Measurements from ENCODE around the gene CCDC141. TPM values are rescaled to one million over a fixed set of nuclear protein-coding genes. Genes with fewer than 3 reads are reported as not detected.
A peak's percentile ranks its signal among the peaks of the same experiment; 100 is the strongest.
"Not testable (repeated sequence)": the region's sequence is repeated elsewhere in the genome, so short reads cannot be mapped to it uniquely, and the experiment has no call there.

CCDC141 gene
- total and polyA plus RNA-seq, 4 donors = 0.51 to 4.4 (median 2.4) TPM

DNA sequence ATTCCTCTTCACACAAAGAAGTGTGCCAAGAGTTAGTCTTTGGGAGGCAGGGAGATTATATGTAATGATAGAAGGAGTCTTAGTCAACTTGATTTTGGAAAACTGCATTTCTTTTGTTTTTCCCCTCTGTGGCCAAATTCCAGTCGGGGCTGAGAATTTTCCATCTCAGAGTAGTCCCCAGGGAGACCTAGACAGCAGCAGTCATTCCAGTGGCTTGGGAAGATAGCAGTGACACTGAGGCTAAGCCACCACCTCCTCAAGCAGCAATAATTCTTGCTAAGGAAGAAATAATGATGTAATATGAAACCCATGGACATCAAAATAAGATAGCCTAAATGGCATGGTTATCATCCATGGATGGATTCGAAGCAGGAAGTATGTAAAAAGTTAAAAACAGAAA, 21.0 kb upstream of the CCDC141 start:
- Histone ChIP-seq H3K36me3 (ENCODE audit: control insufficient read depth, insufficient read depth, low read length) (no peaks in the 10 kb centered on the region), H3K4me1 (ENCODE audit: control insufficient read depth, insufficient read depth, low read length) (no peaks in the 10 kb centered on the region), H3K27ac (ENCODE audit: low read depth, low read length) (no peak overlapping the region), H3K9me3 (ENCODE audit: control insufficient read depth, insufficient read depth, low read length) (no peaks in the 10 kb centered on the region), H3K27me3 (ENCODE audit: control insufficient read depth, insufficient read depth, low read length) (no peaks in the 10 kb centered on the region), H3K4me3 (ENCODE audit: low read depth, low read length) (no peak overlapping the region)
- WGBS (ENCODE audit: insufficient coverage) = 80% methylated on average over 1 of the region's 2 CpGs
- no peak for DNase-seq (ENCODE audit: low read depth in 4 of 6, low spot score in 6 of 6)

DNA sequence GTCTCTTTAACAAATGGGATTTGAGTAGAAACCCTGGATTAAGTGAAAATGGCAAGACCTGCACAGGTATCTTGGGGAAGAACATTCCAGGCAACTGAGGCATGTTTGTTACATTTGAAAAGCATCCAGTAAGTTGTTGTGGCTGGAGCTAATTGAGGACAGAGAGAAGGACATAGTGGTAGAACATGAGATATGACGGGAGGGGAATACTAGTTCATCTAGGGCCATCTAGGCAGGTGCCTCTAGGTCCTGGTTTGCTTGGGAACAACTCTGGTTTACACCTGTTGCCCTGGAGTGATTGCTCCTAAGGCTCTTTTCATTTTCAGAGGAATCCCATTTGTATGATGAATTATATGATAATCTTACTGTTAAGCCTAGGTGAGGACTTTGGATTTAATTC, 19.7 kb upstream of the CCDC141 start:
- no peaks in the 10 kb centered on the region for H3K27me3 ChIP-seq (ENCODE audit: control insufficient read depth, insufficient read depth, low read length)
- no peak for DNase-seq (ENCODE audit: low read depth in 4 of 6, low spot score in 6 of 6)
- H3K36me3 ChIP-seq (ENCODE audit: control insufficient read depth, insufficient read depth, low read length) = no peaks in the 10 kb centered on the region
- H3K27ac ChIP-seq (ENCODE audit: low read depth, low read length) = no peak overlapping the region
- 100% methylated on average over 1 of the region's 1 CpG for WGBS (ENCODE audit: insufficient coverage)
- H3K9me3 ChIP-seq (ENCODE audit: control insufficient read depth, insufficient read depth, low read length) = no peaks in the 10 kb centered on the region
- no peaks in the 10 kb centered on the region for H3K4me1 ChIP-seq (ENCODE audit: control insufficient read depth, insufficient read depth, low read length)
- H3K4me3 ChIP-seq (ENCODE audit: low read depth, low read length) = no peak overlapping the region

DNA sequence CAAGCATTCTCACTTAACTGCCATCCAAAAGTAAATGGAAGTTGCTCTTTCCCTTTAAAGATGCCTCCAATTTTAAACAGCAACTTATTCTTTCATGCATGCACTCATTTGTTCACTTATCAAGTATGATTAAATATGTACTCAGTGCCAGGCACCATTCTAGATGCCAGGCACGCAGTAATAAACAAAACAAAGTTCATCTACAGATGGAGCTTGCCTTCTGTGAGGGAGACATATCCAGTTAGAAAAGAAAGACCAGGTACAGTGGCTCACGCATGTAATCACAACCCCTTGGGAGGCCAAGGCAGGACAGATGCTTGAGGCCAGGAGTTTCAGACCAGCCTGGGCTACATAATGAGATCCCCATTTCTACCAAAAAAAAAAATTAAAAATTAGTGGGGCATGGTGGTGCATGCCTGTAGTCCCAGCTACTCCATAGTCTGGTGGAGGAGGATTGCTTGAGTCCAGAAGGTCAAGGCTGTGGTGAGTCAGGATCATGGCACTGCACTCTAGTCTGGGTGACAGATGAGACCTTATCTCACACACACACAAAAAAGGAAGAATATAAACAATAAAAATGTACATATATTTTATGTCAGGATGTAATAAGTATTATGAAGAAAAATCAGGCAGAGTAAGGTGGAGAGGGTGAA, 19.2 kb upstream of the CCDC141 start:
- no peak for DNase-seq (ENCODE audit: low read depth in 4 of 6, low spot score in 6 of 6)
- Histone ChIP-seq H3K27me3 (ENCODE audit: control insufficient read depth, insufficient read depth, low read length) (no peaks in the 10 kb centered on the region), H3K9me3 (ENCODE audit: control insufficient read depth, insufficient read depth, low read length) (no peaks in the 10 kb centered on the region), H3K4me1 (ENCODE audit: control insufficient read depth, insufficient read depth, low read length) (no peaks in the 10 kb centered on the region), H3K27ac (ENCODE audit: low read depth, low read length) (no peak overlapping the region), H3K4me3 (ENCODE audit: low read depth, low read length) (no peak overlapping the region), H3K36me3 (ENCODE audit: control insufficient read depth, insufficient read depth, low read length) (no peaks in the 10 kb centered on the region)
- WGBS (ENCODE audit: insufficient coverage) = no CpG with 5 or more reads among the region's 2 CpGs

DNA sequence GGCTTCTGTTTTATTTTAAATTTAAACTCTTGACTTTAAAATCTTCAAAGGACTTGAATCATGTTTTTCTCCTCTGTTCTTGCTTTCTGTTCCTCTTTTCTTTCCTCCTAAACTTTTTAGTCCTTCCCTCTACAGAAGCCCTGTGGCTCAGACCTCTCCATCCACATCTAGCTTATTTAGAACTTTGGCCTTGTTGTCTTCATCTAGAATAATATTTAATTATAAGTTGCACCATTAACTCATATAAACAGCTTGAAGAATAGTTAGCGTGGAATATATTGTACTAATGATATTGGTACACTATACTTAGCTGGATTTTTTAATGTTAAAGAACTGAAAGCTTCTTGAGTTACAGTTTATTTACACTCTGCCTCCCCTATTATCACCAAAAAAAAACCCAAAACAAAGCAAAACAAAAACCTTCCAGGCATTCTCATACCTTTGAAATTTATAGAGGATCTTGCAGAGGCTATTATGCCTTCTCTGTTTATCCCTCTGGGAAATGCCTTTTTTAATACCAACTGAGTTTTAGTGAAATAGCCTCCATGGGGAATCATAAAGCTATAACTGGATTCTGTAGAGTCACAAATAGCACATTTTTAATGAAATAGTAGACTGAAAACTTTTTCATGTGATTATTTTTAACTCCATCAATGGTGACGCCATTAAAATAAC, 9.2 kb upstream of the CCDC141 start:
- Histone ChIP-seq H3K27me3 (ENCODE audit: control insufficient read depth, insufficient read depth, low read length) (no peaks in the 10 kb centered on the region), H3K9me3 (ENCODE audit: control insufficient read depth, insufficient read depth, low read length) (no peaks in the 10 kb centered on the region), H3K4me3 (ENCODE audit: low read depth, low read length) (no peak overlapping the region), H3K4me1 (ENCODE audit: control insufficient read depth, insufficient read depth, low read length) (peaks cover 3% of the 10 kb centered on the region), H3K36me3 (ENCODE audit: control insufficient read depth, insufficient read depth, low read length) (no peaks in the 10 kb centered on the region), H3K27ac (ENCODE audit: low read depth, low read length) (no peak overlapping the region)
- WGBS (ENCODE audit: insufficient coverage) = no CpG with 5 or more reads among the region's 2 CpGs
- peak in 1 of 6 donors; percentile 54 for DNase-seq (ENCODE audit: low read depth in 4 of 6, low spot score in 6 of 6)

DNA sequence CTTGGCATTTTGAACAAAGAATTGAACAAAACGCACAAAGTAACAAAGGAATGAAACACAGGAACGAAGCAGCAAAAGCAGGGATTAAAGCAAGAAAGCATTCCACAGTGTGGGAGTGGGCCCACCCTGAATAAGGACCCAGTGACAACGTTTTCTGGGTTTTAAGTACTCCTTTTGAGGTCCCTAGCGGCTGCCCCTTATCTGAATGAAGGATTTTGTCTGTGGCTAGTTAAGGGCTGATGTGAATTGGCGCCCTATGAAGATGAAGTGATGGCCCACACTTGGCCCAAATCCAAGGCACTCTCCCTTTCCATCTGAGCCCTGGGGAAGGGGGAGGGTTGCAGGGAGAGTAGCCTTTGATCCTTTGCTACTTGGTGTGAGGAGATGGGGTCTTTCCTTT, 7.8 kb upstream of the CCDC141 start:
- DNase-seq (ENCODE audit: low read depth in 4 of 6, low spot score in 6 of 6) = no peak
- H3K4me1 ChIP-seq (ENCODE audit: control insufficient read depth, insufficient read depth, low read length) = peaks cover 3% of the 10 kb centered on the region
- no peaks in the 10 kb centered on the region for H3K36me3 ChIP-seq (ENCODE audit: control insufficient read depth, insufficient read depth, low read length)
- no peaks in the 10 kb centered on the region for H3K27me3 ChIP-seq (ENCODE audit: control insufficient read depth, insufficient read depth, low read length)
- H3K9me3 ChIP-seq (ENCODE audit: control insufficient read depth, insufficient read depth, low read length) = no peaks in the 10 kb centered on the region
- H3K27ac ChIP-seq (ENCODE audit: low read depth, low read length) = no peak overlapping the region
- 45% methylated on average over 3 of the region's 5 CpGs for WGBS (ENCODE audit: insufficient coverage)
- no peak overlapping the region for H3K4me3 ChIP-seq (ENCODE audit: low read depth, low read length)

DNA sequence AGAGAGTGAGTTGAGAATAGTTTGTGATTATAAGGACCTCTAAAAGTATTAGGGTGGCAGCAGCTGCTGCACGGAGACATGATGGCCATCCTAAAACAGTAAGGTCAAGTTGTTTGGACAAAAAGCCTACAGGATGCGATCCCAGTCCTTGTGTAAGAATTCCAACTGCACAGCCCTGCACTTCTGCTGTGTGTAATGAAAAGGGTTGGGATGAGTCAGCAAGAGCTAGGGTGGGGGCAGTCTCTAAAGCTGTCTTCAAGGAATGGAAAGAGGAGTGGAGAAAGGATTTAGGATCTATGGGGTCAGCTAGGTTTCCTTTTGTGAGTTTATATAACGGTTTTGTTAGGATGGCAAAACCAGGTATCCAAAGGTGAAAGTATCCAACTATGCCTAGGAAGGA, 3.6 kb upstream of the CCDC141 start:
- H3K27me3 ChIP-seq (ENCODE audit: control insufficient read depth, insufficient read depth, low read length); H3K9me3 ChIP-seq (ENCODE audit: control insufficient read depth, insufficient read depth, low read length); DNase-seq (ENCODE audit: low read depth in 4 of 6, low spot score in 6 of 6); H3K27ac ChIP-seq (ENCODE audit: low read depth, low read length); H3K4me3 ChIP-seq (ENCODE audit: low read depth, low read length); H3K36me3 ChIP-seq (ENCODE audit: control insufficient read depth, insufficient read depth, low read length); H3K4me1 ChIP-seq (ENCODE audit: control insufficient read depth, insufficient read depth, low read length): not testable (repeated sequence)
- 93% methylated on average over 2 of the region's 3 CpGs for WGBS (ENCODE audit: insufficient coverage)

- Histone ChIP-seq H3K4me1 (ENCODE audit: control insufficient read depth, insufficient read depth, low read length) (no peaks in the 10 kb centered on the region), H3K27ac (ENCODE audit: low read depth, low read length) (no peak overlapping the region), H3K4me3 (ENCODE audit: low read depth, low read length) (no peak overlapping the region), H3K36me3 (ENCODE audit: control insufficient read depth, insufficient read depth, low read length) (no peaks in the 10 kb centered on the region), H3K9me3 (ENCODE audit: control insufficient read depth, insufficient read depth, low read length) (no peaks in the 10 kb centered on the region), H3K27me3 (ENCODE audit: control insufficient read depth, insufficient read depth, low read length) (no peaks in the 10 kb centered on the region)
- no peak for DNase-seq (ENCODE audit: low read depth in 4 of 6, low spot score in 6 of 6)
- 72% methylated on average over 3 of the region's 4 CpGs for WGBS (ENCODE audit: insufficient coverage)
These were observed 1.3 kb upstream of the CCDC141 start for GRCh38 chr2:179051250-179051649.

DNA sequence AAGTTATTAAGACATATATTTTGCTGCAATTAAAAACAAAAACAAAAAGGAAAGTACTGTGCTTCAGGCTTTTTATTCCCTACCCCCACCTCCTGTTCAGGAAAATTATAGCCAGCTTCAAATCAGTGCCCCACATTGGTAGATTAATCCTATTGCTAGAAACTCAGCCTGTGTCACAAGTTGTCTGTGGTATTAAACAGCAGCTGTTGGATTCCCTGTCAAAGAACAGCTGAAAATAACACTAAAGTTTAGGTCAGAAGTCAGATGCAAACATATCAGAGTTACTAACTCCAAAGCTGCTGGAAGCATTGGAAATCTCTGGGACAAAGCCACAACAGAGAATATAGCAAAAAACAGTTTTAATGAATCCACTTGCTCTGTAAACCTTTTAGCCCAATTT, 818 bp upstream of the CCDC141 start:
- Histone ChIP-seq H3K9me3 (ENCODE audit: control insufficient read depth, insufficient read depth, low read length) (no peaks in the 10 kb centered on the region), H3K27ac (ENCODE audit: low read depth, low read length) (no peak overlapping the region), H3K4me1 (ENCODE audit: control insufficient read depth, insufficient read depth, low read length) (no peaks in the 10 kb centered on the region), H3K36me3 (ENCODE audit: control insufficient read depth, insufficient read depth, low read length) (no peaks in the 10 kb centered on the region), H3K4me3 (ENCODE audit: low read depth, low read length) (no peak overlapping the region), H3K27me3 (ENCODE audit: control insufficient read depth, insufficient read depth, low read length) (no peaks in the 10 kb centered on the region)
- DNase-seq (ENCODE audit: low read depth in 4 of 6, low spot score in 6 of 6) = no peak

DNA sequence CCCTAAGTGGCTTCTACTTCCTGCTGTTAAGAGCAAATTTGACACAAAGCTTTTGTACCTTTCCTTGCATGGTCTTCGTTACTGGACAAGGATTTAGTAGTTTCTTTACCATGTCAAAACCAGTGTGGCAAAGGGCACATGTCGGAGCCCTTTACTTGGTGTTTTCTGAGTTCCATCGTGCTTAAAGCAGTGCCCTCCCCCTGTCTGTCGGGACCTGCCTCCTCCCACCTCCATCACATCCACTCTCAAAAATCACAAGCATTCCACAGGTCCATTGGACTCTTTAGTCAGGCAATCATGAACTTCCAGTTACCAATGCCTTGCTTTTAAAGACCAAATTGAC, 763 bp downstream of the CCDC141 start:
- Histone ChIP-seq H3K4me3 (ENCODE audit: low read depth, low read length) (no peak overlapping the region), H3K4me1 (ENCODE audit: control insufficient read depth, insufficient read depth, low read length) (no peaks in the 10 kb centered on the region), H3K27ac (ENCODE audit: low read depth, low read length) (peak overlapping the region; percentile 22), H3K27me3 (ENCODE audit: control insufficient read depth, insufficient read depth, low read length) (no peaks in the 10 kb centered on the region), H3K36me3 (ENCODE audit: control insufficient read depth, insufficient read depth, low read length) (no peaks in the 10 kb centered on the region), H3K9me3 (ENCODE audit: control insufficient read depth, insufficient read depth, low read length) (no peaks in the 10 kb centered on the region)
- no peak for DNase-seq (ENCODE audit: low read depth in 4 of 6, low spot score in 6 of 6)
- WGBS (ENCODE audit: insufficient coverage) = 69% methylated on average over 4 of the region's 4 CpGs

DNA sequence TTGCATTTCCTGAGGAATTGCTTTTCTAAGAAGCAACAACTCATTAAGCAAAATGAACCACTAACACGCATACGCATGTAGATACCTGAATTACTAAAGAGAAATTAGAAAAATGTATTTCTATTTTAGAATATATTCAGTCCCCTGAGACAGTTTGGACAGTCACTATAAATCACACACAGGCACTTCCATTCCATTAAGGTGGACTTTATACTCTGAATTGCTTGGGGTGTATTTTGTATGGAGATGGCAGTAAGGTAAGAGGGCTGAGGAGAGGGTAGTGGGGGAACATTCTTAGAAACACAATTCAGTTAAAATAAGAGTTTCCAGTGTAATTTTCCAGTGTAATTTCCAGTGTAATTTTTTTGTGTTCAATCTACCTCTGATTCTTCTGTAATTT, 1.8 kb downstream of the CCDC141 start:
- Histone ChIP-seq H3K27ac (ENCODE audit: low read depth, low read length) (no peak overlapping the region), H3K36me3 (ENCODE audit: control insufficient read depth, insufficient read depth, low read length) (no peaks in the 10 kb centered on the region), H3K4me1 (ENCODE audit: control insufficient read depth, insufficient read depth, low read length) (no peaks in the 10 kb centered on the region), H3K9me3 (ENCODE audit: control insufficient read depth, insufficient read depth, low read length) (no peaks in the 10 kb centered on the region), H3K27me3 (ENCODE audit: control insufficient read depth, insufficient read depth, low read length) (no peaks in the 10 kb centered on the region), H3K4me3 (ENCODE audit: low read depth, low read length) (no peak overlapping the region)
- WGBS (ENCODE audit: insufficient coverage) = no CpG with 5 or more reads among the region's 2 CpGs
- DNase-seq (ENCODE audit: low read depth in 4 of 6, low spot score in 6 of 6) = peak in 1 of 6 donors; percentile 23

Measured in spinal cord (tissue), 10 donors.